Tibial artery (tissue), 4 donors: ENCODE data around the gene THSD7B.

Experiments used
- DNase-seq, 2 donors: peaks; one replicate each; pipeline ENCODE4 v3.0.0-alpha.2; 2019
- H3K27ac ChIP-seq, 2 donors: fragments of 200-600 bp; sonication (generic) in 1 of 2; 1 replicate in 1 of 2; 2 replicates in 1 of 2; pipeline ENCODE4 v1.5.1; 2018 to 2019; ENCODE audit warnings: mild to moderate bottlenecking in 1 of 2
- H3K27me3 ChIP-seq, 2 donors: fragments of 200-600 bp; sonication (generic) in 1 of 2; one replicate each; pipeline versions ENCODE4 v1.5.1 to v1.6.0; 2016 to 2019
- H3K36me3 ChIP-seq, 3 donors: fragments of 200-600 bp; sonication (generic) in 2 of 3; one replicate each; pipeline ENCODE4 v1.5.1; 2016 to 2019; ENCODE audit warnings: mild to moderate bottlenecking in 2 of 3
- H3K4me1 ChIP-seq, 4 donors: fragments of 200-600 bp; sonication (generic) in 2 of 4; 1 replicate in 3 of 4; 2 replicates in 1 of 4; pipeline ENCODE4 v1.5.1; 2016 to 2019
- H3K4me3 ChIP-seq, 2 donors: fragments of 200-600 bp; sonication (generic) in 1 of 2; 1 replicate in 1 of 2; 2 replicates in 1 of 2; pipeline ENCODE4 v1.5.1; 2018 to 2019; ENCODE audit warnings: mild to moderate bottlenecking in 2 of 2
- H3K9me3 ChIP-seq, 3 donors: fragments of 200-600 bp; sonication (generic) in 1 of 3; one replicate each; pipeline ENCODE4 v1.5.1; 2016 to 2019
- intact Hi-C: fragments of 100-400 bp; cut with DNase I; formaldehyde crosslinking; loops from one replicate; pipeline ENCODE4 v1.15.0; 2023; ENCODE audit warnings: low total_unique reads
- TF ChIP-seq, protein P1 (sequence below), 2 experiments: fragments of 200-600 bp in 1 of 2; fragments of 450-650 bp in 1 of 2; IDR thresholded peaks; one replicate each; pipeline ENCODE4 v1.5.1; 2017 to 2019; ENCODE audit warnings: antibody characterized with exemption in 2 of 2, mild to moderate bottlenecking in 1 of 2, moderate library complexity in 1 of 2

THSD7B gene

DNA sequence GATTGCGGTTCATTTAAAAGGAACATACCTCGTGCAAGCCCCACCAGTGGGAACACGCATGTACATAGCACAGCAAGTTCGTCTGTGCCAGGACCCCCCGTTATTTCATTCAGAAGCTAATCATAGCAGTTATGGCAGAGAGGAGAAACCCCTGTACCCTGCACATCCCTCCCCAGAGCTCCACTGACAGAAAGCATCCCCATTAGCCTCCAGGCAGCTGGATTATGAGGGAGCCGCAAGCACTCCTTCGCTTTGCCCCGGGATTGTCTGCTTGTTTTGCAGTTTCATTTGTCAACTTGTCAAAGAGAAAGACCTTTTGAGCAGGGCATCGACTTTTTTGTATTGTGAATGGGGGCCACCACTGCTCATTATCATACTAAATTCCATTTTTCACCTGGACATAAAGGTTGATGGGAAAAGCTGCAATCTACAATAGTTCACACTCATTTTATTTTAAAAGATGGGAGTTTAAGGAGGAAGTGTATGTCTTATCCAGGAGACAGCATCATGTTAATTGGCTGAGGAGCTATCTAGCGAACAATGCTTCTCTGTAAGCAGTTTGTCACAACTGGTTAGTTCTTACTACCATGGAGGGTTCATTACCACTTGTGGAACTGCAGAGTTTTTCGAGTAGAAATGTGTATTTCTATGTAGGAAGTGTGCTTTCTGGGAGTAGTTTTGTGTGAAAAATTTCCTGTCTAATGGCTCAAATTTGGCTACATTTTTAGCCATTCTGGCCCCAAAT, 255.3 kb downstream of the THSD7B start:
- Histone ChIP-seq H3K27ac (no peak overlapping the region), H3K27me3 (no peaks in the 10 kb centered on the region), H3K4me1 (no peaks in the 10 kb centered on the region), H3K4me3 (no peak overlapping the region), H3K9me3 (no peaks in the 10 kb centered on the region), H3K36me3 (no peaks in the 10 kb centered on the region)
- no peak for DNase-seq
- intact Hi-C loops, result no loop called here
- TF ChIP-seq, protein P1, sequence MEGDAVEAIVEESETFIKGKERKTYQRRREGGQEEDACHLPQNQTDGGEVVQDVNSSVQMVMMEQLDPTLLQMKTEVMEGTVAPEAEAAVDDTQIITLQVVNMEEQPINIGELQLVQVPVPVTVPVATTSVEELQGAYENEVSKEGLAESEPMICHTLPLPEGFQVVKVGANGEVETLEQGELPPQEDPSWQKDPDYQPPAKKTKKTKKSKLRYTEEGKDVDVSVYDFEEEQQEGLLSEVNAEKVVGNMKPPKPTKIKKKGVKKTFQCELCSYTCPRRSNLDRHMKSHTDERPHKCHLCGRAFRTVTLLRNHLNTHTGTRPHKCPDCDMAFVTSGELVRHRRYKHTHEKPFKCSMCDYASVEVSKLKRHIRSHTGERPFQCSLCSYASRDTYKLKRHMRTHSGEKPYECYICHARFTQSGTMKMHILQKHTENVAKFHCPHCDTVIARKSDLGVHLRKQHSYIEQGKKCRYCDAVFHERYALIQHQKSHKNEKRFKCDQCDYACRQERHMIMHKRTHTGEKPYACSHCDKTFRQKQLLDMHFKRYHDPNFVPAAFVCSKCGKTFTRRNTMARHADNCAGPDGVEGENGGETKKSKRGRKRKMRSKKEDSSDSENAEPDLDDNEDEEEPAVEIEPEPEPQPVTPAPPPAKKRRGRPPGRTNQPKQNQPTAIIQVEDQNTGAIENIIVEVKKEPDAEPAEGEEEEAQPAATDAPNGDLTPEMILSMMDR (IDR thresholded peaks at IDR 0.05), result no peak

DNA sequence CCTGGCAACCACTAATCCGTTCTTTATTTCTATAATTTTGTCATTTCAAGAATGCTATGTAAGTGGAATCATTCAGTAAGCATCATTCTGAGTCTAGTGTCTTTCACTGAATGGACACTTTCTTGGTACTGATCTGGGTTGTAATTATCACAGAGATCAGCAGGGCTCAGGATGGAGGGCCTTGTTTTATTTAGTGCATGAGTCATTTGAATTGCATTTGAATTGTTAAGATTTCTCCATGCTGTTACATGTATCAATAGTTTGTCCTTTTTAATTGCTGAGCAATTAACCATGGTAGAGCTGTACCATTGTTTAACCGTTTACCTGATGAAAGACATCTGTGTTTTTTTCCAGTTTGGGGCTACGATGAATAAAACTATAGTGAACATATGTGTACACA, 256.4 kb downstream of the THSD7B start:
- DNase-seq, result no peak
- Histone ChIP-seq H3K4me1 (no peaks in the 10 kb centered on the region), H3K27ac (no peak overlapping the region), H3K4me3 (no peak overlapping the region), H3K27me3 (no peaks in the 10 kb centered on the region), H3K36me3 (no peaks in the 10 kb centered on the region), H3K9me3 (no peaks in the 10 kb centered on the region)
- intact Hi-C loops, result no loop called here
- TF ChIP-seq, protein P1 (IDR thresholded peaks at IDR 0.05), result no peak

DNA sequence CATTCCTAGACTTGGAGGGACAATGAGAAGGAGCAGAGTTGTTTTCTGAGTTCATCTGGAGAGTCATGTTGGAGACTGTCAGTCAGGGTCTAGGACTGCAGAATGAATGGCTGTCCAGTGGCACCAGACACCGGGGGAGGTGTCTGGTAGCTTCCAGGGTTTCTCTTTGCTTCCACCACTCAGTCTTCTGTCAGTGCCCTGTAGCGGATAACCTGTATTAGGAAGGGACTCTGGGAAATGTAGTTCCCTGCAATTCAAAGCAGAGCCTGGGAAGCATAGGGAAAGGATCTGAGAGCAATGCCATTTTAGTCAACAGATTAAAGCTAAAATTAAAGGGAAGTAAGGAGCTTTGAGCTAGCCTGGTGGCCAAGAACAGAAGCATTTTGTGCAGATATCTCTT, 257.9 kb downstream of the THSD7B start:
- Histone ChIP-seq H3K4me3 (no peak overlapping the region), H3K9me3 (no peaks in the 10 kb centered on the region), H3K36me3 (no peaks in the 10 kb centered on the region), H3K27me3 (no peaks in the 10 kb centered on the region), H3K4me1 (no peaks in the 10 kb centered on the region), H3K27ac (no peak overlapping the region)
- DNase-seq, result no peak
- TF ChIP-seq, protein P1 (IDR thresholded peaks at IDR 0.05), result no peak
- intact Hi-C loops, result no loop called here

DNA sequence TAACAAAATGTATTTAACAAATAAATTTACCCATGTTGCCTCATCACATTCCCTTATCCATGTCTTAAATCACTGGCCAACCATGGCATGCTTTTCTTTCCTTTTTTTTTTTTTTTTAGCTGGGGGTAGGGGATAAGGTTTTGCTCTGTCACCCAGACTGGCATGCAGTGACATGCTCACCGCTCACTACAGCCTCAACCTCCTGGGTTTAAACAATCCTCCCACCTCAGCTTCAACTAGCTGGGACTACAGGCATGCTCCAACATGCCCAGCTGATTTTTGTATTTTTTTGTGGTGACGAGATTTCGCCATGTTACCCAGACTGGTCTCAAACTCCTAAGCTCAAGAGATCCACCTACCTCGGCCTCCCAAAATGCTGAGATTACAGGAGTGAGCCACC, 266.4 kb downstream of the THSD7B start:
- H3K36me3 ChIP-seq, result no peaks in the 10 kb centered on the region
- TF ChIP-seq, protein P1 (IDR thresholded peaks at IDR 0.05), result no peak
- no peaks in the 10 kb centered on the region for H3K9me3 ChIP-seq
- DNase-seq, result no peak
- H3K27me3 ChIP-seq, result no peaks in the 10 kb centered on the region
- H3K27ac ChIP-seq, result no peak overlapping the region
- H3K4me1 ChIP-seq, result no peaks in the 10 kb centered on the region
- no peak overlapping the region for H3K4me3 ChIP-seq
- intact Hi-C loops, result no loop called here

DNA sequence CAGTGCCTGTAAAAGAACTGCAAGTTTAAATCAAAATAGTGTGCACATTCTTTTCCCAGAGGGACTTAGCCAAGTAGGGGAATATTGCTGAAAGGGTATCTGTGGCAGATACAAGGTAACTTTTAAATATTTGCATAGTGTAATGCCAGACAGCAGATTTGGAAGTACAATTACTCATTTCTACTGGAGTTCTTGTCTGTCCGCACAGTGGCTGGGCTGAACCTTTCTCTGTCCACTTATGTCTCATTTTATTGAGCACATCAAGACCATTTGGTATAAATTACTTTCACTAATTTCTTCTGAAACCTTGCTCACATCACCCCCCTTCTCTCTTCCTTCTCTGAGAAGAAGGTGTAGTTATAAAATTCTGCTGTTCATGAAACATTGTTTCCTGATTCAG, 271.3 kb downstream of the THSD7B start:
- intact Hi-C loops, result no loop called here
- TF ChIP-seq, protein P1 (IDR thresholded peaks at IDR 0.05), result no peak
- H3K4me3 ChIP-seq, result no peak overlapping the region

More for the DNA sequence above, 271.3 kb downstream of the THSD7B start:
- H3K4me1 ChIP-seq, result no peaks in the 10 kb centered on the region
- no peak overlapping the region for H3K27ac ChIP-seq
- DNase-seq, result no peak
- H3K36me3 ChIP-seq, result no peaks in the 10 kb centered on the region
- no peaks in the 10 kb centered on the region for H3K9me3 ChIP-seq
- H3K27me3 ChIP-seq, result no peaks in the 10 kb centered on the region
